Aorta (tissue), 5 donors: ENCODE measurements around the gene FAM163B. TPM values are rescaled to one million over a fixed set of nuclear protein-coding genes. Genes with fewer than 3 reads are reported as not detected.

Experiments used
- ATAC-seq: fragments of 200-7000 bp; cut with Tn5 transposase; one replicate; pipeline ENCODE4 v1.9.1; 2022; ENCODE audit warnings: moderate library complexity; ENCODE audit not compliant: low FRiP score
- DNase-seq, 2 donors: peaks; one replicate each; pipeline ENCODE4 v3.0.0-alpha.2; 2020
- H3K27ac ChIP-seq, 2 donors: one replicate each; pipeline ENCODE4 v1.5.1; 2013; ENCODE audit warnings: low read length in 2 of 2, mild to moderate bottlenecking in 2 of 2, moderate library complexity in 2 of 2, control low read depth in 1 of 2, inconsistent platforms in 1 of 2, low read depth in 1 of 2
- H3K27me3 ChIP-seq, 2 donors: one replicate each; pipeline ENCODE4 v1.6.1; 2013; ENCODE audit warnings: control low read depth in 1 of 2, low read length in 1 of 2, mild to moderate bottlenecking in 1 of 2, moderate library complexity in 1 of 2; ENCODE audit not compliant: insufficient read depth in 2 of 2, control insufficient read depth in 1 of 2
- H3K36me3 ChIP-seq, 2 donors: one replicate each; pipeline ENCODE4 v1.6.1; 2013; ENCODE audit warnings: control low read depth in 1 of 2, low read length in 1 of 2, mild to moderate bottlenecking in 1 of 2; ENCODE audit not compliant: insufficient read depth in 2 of 2, control insufficient read depth in 1 of 2
- H3K4me1 ChIP-seq, 2 donors: one replicate each; pipeline ENCODE4 v1.6.1; 2013; ENCODE audit warnings: low read length in 2 of 2, control low read depth in 1 of 2, mild to moderate bottlenecking in 1 of 2, moderate library complexity in 1 of 2; ENCODE audit not compliant: insufficient read depth in 2 of 2, control insufficient read depth in 1 of 2
- H3K4me3 ChIP-seq, 2 donors: one replicate each; pipeline ENCODE4 v1.5.1; 2013; ENCODE audit warnings: low read length in 2 of 2, control low read depth in 1 of 2, mild to moderate bottlenecking in 1 of 2
- H3K9me3 ChIP-seq: one replicate; pipeline ENCODE4 v1.6.1; 2013; ENCODE audit warnings: mild to moderate bottlenecking, low read length; ENCODE audit not compliant: control insufficient read depth
- WGBS, 2 donors: extraction: QIAGEN DNeasy Blood & Tissue Kit; methylation state at CpG; one replicate each; pipeline ENCODE4 v1.1.7; 2013; 5-methylcytosine and 5-hydroxymethylcytosine counted together
- intact Hi-C, 2 donors: fragments of 100-400 bp; cut with DNase I; formaldehyde crosslinking; loops; one replicate each; pipeline versions ENCODE4 v1.14.2 to v1.15.0; 2022
- polyA plus RNA-seq, 2 donors: library from polyadenylated mRNA; stranded (reverse); fragments of 200-250 nt; gene quantifications; one replicate each; pipeline ENCODE4 v1.2.3, GENCODE V29; 2013
- total RNA-seq, 2 donors: library from RNA; stranded (reverse); fragmentation: NEBNext Ultra II Directional; extraction: Animal tissue kit (Norgen Biotek cat#: 25700); gene quantifications; one replicate each; pipeline ENCODE4 v1.2.1, GENCODE V29; 2021
- donor health status: healthy with polysubstance abuse.
- donor health status: Bipolar disorder and iron deficiency.
- donor health status: DM: no; HTN: no; CAD: no.
- donor health status: DM: no; HTN: no; CAD: no.
- donor health status: DM: yes; HTN: yes; CAD: no.

The FAM163B gene
- total and polyA plus RNA-seq, 4 donors, result not detected

DNA sequence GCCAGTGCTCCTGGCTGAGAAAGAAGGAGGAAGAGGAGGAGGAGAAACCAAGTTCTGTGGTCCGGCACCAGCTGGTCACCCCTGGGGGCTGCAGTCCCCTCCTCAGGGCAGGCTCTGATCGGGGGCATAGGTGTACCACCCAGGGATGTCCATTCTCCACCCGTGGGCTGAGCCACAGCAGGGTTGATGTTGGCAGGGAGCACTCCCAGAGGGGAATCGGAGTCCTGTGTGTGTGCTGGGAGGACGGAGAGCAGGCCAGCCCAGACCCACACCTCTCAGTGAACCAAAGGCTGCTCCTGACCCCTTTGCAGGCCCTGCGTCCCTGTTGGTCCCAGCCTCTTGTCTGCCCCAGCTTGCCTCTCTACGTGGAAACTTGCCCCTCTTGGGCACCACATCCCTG is 79.3 kb downstream of the FAM163B start:
- intact Hi-C loops, result loop anchor here (5.0 to 10.0 kb wide), 3 partner anchors 195 to 212 kb away; no protein-coding TSS in a partner anchor
- Histone ChIP-seq H3K27ac (no peak overlapping the region), H3K9me3 (no peaks in the 10 kb centered on the region), H3K4me1 (no peaks in the 10 kb centered on the region), H3K4me3 (no peak overlapping the region), H3K27me3 (no peaks in the 10 kb centered on the region), H3K36me3 (no peaks in the 10 kb centered on the region)
- 86 to 87% methylated on average over 7 of the region's 7 CpGs for WGBS, 2 donors
- ATAC-seq, result no peak
- no peak for DNase-seq

DNA sequence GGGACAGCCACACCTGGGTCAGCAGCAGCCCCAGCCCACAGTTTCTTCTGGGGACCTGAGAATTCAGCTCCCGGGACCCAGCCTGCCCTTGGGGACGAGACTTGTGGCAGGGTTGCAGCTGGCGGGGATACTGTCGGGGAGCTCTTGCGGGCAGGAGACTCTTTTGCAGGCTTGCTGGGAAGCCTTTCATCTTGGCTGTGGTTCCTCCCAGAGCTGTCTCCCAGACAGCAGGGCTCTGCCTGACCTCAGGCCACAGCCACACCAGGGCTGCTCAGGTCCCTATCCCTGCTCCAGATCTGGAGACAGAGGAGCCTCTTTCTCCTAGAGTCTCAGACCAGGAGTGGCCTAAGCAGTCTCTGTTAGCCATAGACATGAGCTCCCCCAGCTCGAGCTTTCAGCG is 79.7 kb downstream of the FAM163B start:
- no peaks in the 10 kb centered on the region for H3K9me3 ChIP-seq
- H3K27me3 ChIP-seq, result no peaks in the 10 kb centered on the region
- H3K4me1 ChIP-seq, result no peaks in the 10 kb centered on the region
- H3K36me3 ChIP-seq, result no peaks in the 10 kb centered on the region
- 95 to 98% methylated on average over 7 of the region's 7 CpGs for WGBS, 2 donors
- ATAC-seq (no peak), DNase-seq (no peak)
- intact Hi-C loops, result no loop called here
- H3K4me3 ChIP-seq, result no peak overlapping the region
- no peak overlapping the region for H3K27ac ChIP-seq

DNA sequence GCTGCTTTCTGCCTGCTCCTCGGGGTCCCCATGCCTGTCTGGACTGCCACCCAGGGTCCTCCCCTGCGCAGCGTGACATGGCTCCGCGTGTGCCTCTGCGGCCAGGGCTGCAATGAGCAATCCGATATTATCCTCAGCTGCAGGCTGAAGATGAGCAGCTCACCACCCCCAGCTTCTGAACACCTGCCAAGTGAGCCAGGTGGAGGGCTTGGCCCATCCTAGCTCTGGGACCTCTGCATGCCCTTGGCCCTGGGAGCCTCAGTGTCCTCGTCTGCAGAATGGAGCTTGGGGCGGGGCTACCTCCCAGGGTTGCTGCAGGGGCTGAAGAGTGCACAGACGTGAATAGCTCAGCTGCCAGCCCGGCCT is 80.3 kb downstream of the FAM163B start:
- Histone ChIP-seq H3K4me3 (no peak overlapping the region), H3K27ac (no peak overlapping the region), H3K9me3 (no peaks in the 10 kb centered on the region), H3K36me3 (no peaks in the 10 kb centered on the region), H3K27me3 (no peaks in the 10 kb centered on the region), H3K4me1 (no peaks in the 10 kb centered on the region)
- ATAC-seq, result no peak
- 81 to 84% methylated on average over 11 of the region's 11 CpGs for WGBS, 2 donors
- intact Hi-C loops, result no loop called here
- DNase-seq, result no peak

DNA sequence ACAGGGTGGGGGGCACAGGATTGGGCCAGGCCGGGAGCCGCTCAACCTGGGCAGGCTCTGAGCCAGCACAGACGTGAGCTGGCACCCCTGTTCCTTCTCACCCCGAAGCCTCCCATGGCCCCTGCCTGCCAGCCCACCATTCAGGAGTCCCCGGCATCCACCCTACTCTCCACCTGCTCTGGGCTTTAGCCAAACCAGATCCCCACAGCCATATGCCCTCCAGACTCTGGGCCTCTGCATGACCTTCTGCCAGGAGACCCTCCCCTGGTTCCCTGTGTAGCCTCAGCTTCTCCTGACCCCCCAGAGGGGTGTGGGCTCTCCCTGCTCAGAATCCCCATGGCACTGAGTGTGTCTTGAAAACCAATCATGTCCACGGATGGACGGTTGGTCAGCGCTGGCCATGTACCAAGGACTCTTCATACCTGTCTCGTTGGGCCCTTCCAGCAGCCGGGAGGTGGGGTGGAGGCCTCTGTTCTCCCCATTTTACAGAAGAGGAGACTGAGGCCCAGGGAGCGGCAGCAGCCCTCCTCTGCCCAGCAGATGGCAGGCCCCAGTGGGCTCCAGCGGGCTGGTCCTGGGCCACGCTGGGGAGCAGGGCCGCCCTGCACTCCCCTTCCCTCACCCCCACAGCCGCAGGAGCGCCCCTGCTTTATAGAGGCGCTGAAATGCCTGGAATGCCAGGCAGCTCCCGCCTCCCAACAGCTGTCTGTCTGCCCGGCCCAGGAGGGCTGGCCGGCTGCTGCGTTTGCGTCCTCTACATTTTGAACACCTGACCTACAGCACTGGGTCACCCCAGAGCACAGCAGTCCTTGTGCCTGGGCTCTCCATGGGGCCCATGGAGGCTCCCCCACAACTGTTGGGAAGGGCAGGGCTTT is 81.0 kb downstream of the FAM163B start:
- Histone ChIP-seq H3K9me3 (no peaks in the 10 kb centered on the region), H3K27ac (no peak overlapping the region), H3K36me3 (no peaks in the 10 kb centered on the region), H3K27me3 (no peaks in the 10 kb centered on the region), H3K4me3 (no peak overlapping the region), H3K4me1 (no peaks in the 10 kb centered on the region)
- no peak for ATAC-seq
- WGBS, 2 donors, result 55 to 66% methylated on average over 17 to 22 of the region's 22 CpGs
- no peak for DNase-seq
- intact Hi-C loops, result no loop called here

DNA sequence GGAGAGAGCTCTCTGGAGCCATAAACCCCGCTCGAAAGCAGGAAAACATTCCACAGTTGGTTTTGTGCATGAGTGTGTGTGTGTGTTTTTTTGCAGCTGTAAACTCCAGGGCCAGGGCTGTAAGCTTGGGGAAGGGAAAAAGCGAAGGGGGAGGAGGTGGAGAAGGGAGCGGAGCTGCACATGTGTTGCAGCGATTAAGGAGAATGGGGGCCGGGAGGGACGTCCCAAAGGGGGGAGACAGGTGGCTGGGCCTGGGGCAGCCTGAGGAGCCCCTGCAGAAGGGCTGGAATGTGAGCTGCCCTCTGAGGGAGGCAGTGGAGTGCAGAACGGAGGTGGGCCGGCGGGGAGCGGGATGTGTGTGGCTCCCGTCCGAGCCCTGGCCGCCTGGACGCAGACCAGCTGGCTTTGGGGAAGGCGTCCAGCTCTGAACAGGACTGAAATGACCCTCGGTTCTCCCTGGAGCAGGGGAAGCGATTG is 81.7 kb downstream of the FAM163B start:
- no peak overlapping the region for H3K4me3 ChIP-seq
- intact Hi-C loops, result no loop called here
- ATAC-seq (no peak), DNase-seq (no peak)
- H3K4me1 ChIP-seq, result no peaks in the 10 kb centered on the region
- 2 to 9% methylated on average over 17 to 18 of the region's 18 CpGs for WGBS, 2 donors
- no peaks in the 10 kb centered on the region for H3K9me3 ChIP-seq
- H3K27me3 ChIP-seq, result no peaks in the 10 kb centered on the region
- no peaks in the 10 kb centered on the region for H3K36me3 ChIP-seq
- no peak overlapping the region for H3K27ac ChIP-seq

Other genes starting within 250 kb of the FAM163B start
- gene SURF4, start 233.3 kb downstream of the FAM163B start, total RNA-seq, result 100 to 1,000 TPM; 114 to 123 TPM
- gene SURF4, start 233.3 kb downstream of the FAM163B start, polyA plus RNA-seq, result 10 to 100 TPM; 42.3 to 71.2 TPM
- gene STKLD1, start 233.0 kb downstream of the FAM163B start, total RNA-seq, result 1 to 10 TPM in 1 of 2 donors, not detected in 1; 1.4 TPM
- 1 to 10 TPM in 1 of 2 donors, not detected in 1; 3.5 TPM for gene STKLD1, start 233.0 kb downstream of the FAM163B start, polyA plus RNA-seq
- gene REXO4, start 191.4 kb downstream of the FAM163B start, total RNA-seq, result 10 to 100 TPM; 10.8 to 19.1 TPM
- gene REXO4, start 191.4 kb downstream of the FAM163B start, polyA plus RNA-seq, result 10 to 100 TPM; 13.5 to 15.0 TPM
- gene ADAMTS13, start 187.0 kb downstream of the FAM163B start, total RNA-seq, result 1 to 10 TPM; 1.3 to 3.6 TPM
- gene ADAMTS13, start 187.0 kb downstream of the FAM163B start, polyA plus RNA-seq, result 10 to 100 TPM in 1 of 2 donors, 1 to 10 TPM in 1; 2.0 to 11.9 TPM
- gene CACFD1, start 149.4 kb downstream of the FAM163B start, total RNA-seq, result 10 to 100 TPM; 11.5 to 15.9 TPM
- 10 to 100 TPM in 1 of 2 donors, 1 to 10 TPM in 1; 8.1 to 14.5 TPM for gene CACFD1, start 149.4 kb downstream of the FAM163B start, polyA plus RNA-seq
- gene SLC2A6, start 130.3 kb downstream of the FAM163B start, total RNA-seq, result 1 to 10 TPM; 3.3 to 5.8 TPM
- gene SLC2A6, start 130.3 kb downstream of the FAM163B start, polyA plus RNA-seq, result 1 to 10 TPM; 1.5 to 2.6 TPM
- not detected for gene MYMK, start 84.4 kb downstream of the FAM163B start, total RNA-seq
- gene MYMK, start 84.4 kb downstream of the FAM163B start, polyA plus RNA-seq, result not detected
- 10 to 100 TPM in 1 of 2 donors, 1 to 10 TPM in 1; 1.9 to 20.9 TPM for gene ADAMTSL2, start 74.7 kb downstream of the FAM163B start, total RNA-seq
- gene ADAMTSL2, start 74.7 kb downstream of the FAM163B start, polyA plus RNA-seq, result under 1 TPM in 1 of 2 donors, not detected in 1; 0.38 TPM
- gene DBH, start 27.0 kb upstream of the FAM163B start, total RNA-seq, result not detected
- gene DBH, start 27.0 kb upstream of the FAM163B start, polyA plus RNA-seq, result not detected
- 1 to 10 TPM in 1 of 2 donors, under 1 TPM in 1; 0.84 to 3.0 TPM for gene SARDH, start 129.0 kb upstream of the FAM163B start, total RNA-seq
- gene SARDH, start 129.0 kb upstream of the FAM163B start, polyA plus RNA-seq, result 1 to 10 TPM in 1 of 2 donors, not detected in 1; 2.0 TPM